Body of pancreas (tissue), 4 donors: ENCODE measurements around the gene TARS2.

Source experiments
- CTCF ChIP-seq, 7 experiments: fragments of 450-650 bp in 4 of 7; fragments of 200-600 bp in 3 of 7; sonication (generic) in 3 of 7; IDR thresholded peaks; one replicate each; pipeline ENCODE4 v1.5.1; 2016 to 2019; ENCODE audit warnings: antibody characterized with exemption in 7 of 7
- POLR2A ChIP-seq, 3 donors: fragments of 450-650 bp; IDR thresholded peaks; one replicate each; pipeline ENCODE4 v1.6.1; 2016; ENCODE audit warnings: antibody characterized with exemption in 3 of 3, mild to moderate bottlenecking in 2 of 3

GRCh38 chr1:150514260-150514659, 27.0 kb downstream of the TARS2 start:
- TF ChIP-seq POLR2A (IDR thresholded peaks at IDR 0.05) = no peak
- no peak for TF ChIP-seq CTCF (IDR thresholded peaks at IDR 0.05)
